OCI-LY3 (cell line): ENCODE results near the gene MSTO1.
"Not testable (repeated sequence)": the region's sequence is repeated elsewhere in the genome, so short reads cannot be mapped to it uniquely, and the experiment has no call there.

Source experiments
- EZH2phosphoT487 ChIP-seq: fragments of 200-600 bp; shearing (Covaris generic); IDR thresholded peaks from 2 replicates; pipeline ENCODE4 v1.6.1; 2018; ENCODE audit warnings: antibody characterized with exemption, mixed run types, low read depth
- TF ChIP-seq, protein P1 (sequence below): fragments of 200-600, 300-600 bp; sonication (generic); IDR thresholded peaks from 2 replicates; pipeline ENCODE4 v1.5.1; 2014; ENCODE audit warnings: antibody characterized with exemption, low read length, low read depth

DNA sequence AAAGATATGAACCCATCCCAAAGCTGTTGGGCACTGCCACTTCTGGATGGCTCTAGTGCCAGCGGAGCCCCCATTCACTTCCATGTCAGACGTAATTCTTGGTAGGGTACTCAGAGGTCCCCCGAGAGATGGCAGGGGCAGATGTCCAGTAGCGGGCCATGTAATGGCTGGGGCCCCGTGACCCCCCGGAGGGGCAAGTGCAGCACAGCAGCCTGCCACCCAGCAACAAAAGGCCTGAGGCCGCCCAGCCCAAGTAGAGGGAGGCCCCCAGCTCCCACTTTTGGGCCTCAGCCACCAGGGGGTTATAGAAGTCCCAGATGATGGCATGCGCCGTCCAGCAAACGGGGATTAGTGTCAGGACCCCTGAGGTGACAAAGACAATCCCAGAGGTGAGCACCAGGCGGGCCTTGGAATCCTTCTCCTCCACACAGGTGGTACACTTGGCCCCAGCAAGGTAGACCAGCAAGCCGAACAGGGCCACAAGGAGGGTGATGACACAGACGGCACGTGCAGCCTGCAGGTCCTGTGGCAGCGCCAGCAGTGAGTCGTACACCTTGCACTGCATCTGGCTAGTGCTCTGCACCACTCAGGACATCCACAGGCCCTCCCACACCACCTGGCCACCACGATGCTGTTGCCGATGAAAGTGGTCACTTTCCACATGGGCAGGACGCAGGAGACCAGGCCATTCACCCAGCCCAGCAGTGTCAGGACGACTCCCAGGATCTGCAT, 19.3 kb upstream of the MSTO1 start:
- TF ChIP-seq, protein P1, sequence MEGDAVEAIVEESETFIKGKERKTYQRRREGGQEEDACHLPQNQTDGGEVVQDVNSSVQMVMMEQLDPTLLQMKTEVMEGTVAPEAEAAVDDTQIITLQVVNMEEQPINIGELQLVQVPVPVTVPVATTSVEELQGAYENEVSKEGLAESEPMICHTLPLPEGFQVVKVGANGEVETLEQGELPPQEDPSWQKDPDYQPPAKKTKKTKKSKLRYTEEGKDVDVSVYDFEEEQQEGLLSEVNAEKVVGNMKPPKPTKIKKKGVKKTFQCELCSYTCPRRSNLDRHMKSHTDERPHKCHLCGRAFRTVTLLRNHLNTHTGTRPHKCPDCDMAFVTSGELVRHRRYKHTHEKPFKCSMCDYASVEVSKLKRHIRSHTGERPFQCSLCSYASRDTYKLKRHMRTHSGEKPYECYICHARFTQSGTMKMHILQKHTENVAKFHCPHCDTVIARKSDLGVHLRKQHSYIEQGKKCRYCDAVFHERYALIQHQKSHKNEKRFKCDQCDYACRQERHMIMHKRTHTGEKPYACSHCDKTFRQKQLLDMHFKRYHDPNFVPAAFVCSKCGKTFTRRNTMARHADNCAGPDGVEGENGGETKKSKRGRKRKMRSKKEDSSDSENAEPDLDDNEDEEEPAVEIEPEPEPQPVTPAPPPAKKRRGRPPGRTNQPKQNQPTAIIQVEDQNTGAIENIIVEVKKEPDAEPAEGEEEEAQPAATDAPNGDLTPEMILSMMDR, result not testable (repeated sequence)
- not testable (repeated sequence) for TF ChIP-seq EZH2phosphoT487
